ENCODE measurements around the gene PILRA.
A peak's percentile ranks its signal among the peaks of the same experiment; 100 is the strongest.
"Not testable (repeated sequence)": the region's sequence is repeated elsewhere in the genome, so short reads cannot be mapped to it uniquely, and the experiment has no call there.

Gene PILRA

GRCh38 chr7:100434297-100435144, 61.2 kb downstream of the PILRA start:
- DNase-seq (ENCODE audit: low read depth) = no peak

DNA sequence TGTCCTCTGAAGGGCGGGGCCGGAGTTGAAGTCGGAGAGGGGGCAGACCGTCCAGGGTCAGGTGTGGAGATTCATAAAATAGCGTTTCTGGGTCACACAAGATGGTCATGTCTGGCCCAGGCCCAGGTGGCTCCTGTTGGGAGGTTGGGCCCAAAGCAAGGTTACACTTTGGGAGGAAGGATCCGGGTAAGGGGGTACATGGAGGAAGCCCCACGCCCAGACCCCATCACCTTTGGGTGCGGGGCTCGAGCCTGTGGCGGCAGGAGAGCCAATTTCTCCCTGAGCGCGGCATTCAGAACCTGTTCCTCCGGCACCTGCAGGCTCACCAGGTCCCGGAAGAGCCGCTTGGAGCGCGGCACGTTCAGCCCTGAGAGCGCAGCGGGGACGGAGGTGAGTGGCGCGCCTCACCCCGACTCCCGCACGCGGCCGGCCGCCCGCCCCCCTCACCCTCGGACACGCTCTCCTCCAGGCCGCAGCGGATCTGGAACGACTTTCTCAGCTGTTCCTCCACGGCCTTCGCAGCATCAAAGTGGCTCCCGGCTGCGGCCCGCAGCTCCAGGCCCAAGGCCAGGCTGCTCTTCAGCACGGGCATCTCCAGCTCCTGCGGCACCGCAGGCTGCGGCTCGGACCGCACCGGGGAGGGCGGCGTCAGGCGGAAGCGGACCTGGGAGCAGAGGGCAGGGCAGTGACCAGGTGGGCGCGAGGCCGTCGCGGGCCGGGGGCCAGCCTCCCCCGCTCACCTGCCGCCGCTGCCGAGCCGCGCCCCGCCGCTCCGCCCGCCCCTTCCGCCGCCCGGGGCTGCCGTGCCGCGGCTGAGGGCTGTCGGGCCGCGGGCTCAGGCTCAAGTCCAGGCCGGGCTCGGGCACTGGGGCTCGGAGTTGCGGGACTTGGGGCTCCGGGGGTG, 62.4 kb downstream of the PILRA start:
- DNase-seq (ENCODE audit: low read depth) = no peak

DNA sequence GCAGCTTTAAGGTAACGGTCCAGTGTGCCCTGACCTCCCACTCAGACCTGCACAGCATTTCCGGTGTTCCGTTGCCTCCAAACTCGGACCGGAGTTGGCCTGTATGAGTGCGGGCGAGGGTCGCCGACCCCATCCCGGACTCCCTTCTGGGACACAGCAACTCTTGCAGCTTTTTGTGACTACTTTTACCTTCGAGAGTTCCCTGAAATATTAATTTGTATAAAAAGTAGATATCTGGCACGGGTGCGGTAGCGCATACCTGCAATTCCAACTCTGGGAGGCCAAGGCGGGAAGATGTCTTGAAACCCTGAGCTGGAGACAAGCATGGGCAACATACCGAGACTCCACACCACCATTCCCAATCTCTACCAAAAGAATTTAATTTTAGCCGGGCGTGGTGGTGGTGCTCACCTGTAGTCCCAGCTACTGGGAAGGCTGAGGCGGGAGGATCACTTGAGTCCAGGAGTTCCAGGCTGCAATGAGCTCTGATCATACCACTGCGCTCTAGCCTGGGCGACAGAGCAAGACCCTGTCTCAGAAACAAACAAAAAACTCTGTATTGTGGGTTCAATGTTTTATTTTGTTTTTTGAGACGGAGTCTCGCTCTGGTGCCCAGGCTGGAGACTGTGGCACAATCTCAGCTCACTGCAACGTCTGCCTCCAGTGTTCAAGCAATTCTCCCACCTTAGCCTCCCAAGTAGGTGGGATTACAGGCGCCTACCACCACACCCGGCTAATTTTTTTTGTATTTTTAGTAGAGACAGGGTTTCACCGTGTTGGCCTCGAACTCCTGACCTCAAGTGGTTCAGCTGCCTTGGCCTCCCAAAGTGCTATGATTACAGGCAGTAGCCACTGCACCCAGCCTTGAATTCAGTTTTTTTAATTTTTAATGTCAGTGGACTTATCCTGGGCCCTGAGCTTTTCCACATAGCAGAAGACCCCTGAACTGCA, 64.1 kb downstream of the PILRA start:
- DNase-seq (ENCODE audit: low read depth) = no peak

- DNase-seq (ENCODE audit: low read depth) = no peak
Measured at GRCh38 chr7:100438172-100438571, 64.9 kb downstream of the PILRA start.

- DNase-seq (ENCODE audit: low read depth) = not testable (repeated sequence)
Measured at GRCh38 chr7:100438731-100439130, 65.4 kb downstream of the PILRA start.

- DNase-seq (ENCODE audit: low read depth) = not testable (repeated sequence)
Measured at GRCh38 chr7:100439244-100439643, 66.0 kb downstream of the PILRA start.

DNA sequence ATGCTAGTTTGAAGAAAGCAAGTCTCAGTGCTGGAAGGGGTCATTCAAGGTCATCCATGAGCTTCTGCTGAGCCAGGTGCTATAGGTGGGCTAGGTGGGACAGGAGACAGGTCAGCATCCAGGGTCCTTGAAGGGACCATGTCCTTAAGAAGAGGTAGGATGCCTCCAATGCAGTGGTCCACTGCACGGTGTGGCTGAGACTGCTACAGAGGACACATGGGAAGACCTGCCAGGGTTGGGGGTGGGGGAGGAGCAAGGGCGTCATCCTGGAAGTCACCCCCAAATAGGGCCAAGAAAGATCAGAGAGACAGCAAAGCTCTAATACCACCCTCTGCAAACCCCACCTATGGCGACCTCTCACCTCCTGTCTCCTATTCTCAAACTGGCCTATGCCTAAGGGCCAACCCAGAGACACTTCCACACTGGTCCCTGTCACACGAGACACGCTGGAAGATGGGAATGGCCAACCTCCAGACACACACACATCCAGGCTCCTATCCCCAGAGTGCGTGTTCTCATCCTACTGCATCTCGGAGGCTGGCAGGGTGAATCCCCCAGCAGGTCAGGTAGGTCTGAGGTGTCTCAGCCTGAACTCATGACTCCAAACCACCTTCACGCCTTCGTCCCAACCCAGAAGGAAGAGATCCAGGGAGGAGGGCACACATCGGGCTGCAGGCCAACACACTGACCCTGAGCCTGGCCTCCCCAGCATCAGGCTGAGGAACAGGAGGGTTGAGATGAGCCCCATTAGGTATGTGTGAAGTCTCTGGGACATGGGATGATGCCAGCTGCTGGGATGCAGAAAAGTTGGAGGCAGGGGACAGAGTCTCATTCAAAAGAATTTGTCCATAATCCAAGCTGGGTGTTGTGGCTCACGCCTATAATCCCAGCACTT, 68.6 kb downstream of the PILRA start:
- no peak for DNase-seq (ENCODE audit: low read depth)

DNA sequence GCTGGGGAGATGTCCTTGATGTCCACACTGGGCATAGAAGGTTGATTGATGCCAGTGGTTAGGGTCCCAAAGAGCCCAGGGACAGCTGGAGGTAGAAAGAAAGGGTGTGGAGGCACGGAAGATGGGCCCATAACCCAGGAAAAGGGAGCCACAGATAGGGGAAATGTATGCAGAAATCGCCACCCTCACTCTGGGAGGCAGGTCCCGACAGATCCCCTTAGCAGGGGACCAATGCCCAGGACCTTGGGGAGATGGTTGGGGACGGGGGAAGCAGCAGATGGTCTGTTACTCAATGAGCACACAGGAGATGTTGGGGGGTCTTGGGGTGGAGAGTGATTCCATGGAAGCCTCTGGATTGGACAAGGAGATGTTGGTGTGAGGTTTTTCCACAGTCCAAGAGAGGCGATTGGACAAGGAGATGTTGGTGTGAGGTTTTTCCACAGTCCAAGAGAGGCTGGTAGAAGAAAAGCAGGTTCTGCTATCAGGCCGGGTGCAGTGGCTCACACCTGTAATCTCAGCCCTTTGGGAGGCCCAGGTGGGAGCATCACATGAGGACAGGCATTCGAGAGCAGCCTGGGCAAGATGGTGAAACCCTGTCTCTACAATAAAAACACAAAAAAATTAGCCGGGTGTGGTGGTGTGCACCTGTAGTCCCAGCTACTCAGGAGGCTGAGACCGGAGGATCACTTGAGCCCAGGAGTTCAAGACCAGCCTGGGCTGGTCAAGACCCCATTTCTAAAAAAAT, 70.0 kb downstream of the PILRA start:
- no peak for DNase-seq (ENCODE audit: low read depth)

GRCh38 chr7:100444311-100445278, 71.3 kb downstream of the PILRA start:
- DNase-seq (ENCODE audit: low read depth) = peak; percentile 73

DNA sequence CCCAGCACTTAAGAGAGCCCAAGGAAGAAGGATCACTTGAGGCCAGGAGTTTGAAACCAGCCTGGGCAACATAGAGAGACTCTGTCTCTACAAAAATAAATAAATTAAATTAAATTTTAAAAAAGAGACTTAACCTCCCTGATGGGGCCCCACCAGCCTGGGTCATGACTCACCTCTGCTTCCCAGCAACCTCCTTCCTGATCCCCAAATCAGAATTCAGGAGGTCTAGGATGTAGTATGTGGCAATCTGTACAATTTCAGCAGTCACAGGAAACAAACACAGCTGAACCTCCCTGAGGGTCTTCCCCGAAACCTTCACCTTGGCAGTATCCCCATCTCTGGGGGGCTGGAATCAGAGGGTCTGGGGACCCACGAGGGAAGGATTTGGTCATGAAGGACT, 72.8 kb downstream of the PILRA start:
- DNase-seq (ENCODE audit: low read depth) = peak; percentile 64

- DNase-seq (ENCODE audit: low read depth) = not testable (repeated sequence)
Measured at GRCh38 chr7:100447363-100447762, 74.1 kb downstream of the PILRA start.

- DNase-seq (ENCODE audit: low read depth) = no peak
Measured at GRCh38 chr7:100449190-100449795, 76.0 kb downstream of the PILRA start.

Data from amniotic epithelial cell (primary cell).